AG10803 (cell line): ENCODE data around the gene HBB.

Source experiments
- DNase-seq: peaks from one replicate; pipeline ENCODE4 v3.0.0; 2010; ENCODE audit warnings: low read depth
- H3K4me3 ChIP-seq: 2 replicates; pipeline ENCODE4 v1.5.1; 2011; ENCODE audit warnings: mild to moderate bottlenecking, low read length, control low read depth
- CTCF ChIP-seq: conservative IDR thresholded peaks from 2 replicates; pipeline ENCODE4 v1.5.1; 2011; ENCODE audit warnings: mild to moderate bottlenecking, low read length, control low read depth, inconsistent platforms

HBB gene

GRCh38 chr11:5198285-5198684 is 28.6 kb downstream of the HBB start:
- H3K4me3 ChIP-seq: no peak overlapping the region
- no peak for TF ChIP-seq CTCF
- no peak for DNase-seq

- no peak for TF ChIP-seq CTCF
- H3K4me3 ChIP-seq: no peak overlapping the region
- DNase-seq: peak; percentile 46
These were observed 29.3 kb downstream of the HBB start for GRCh38 chr11:5197536-5197935.

GRCh38 chr11:5196731-5197130 is 30.1 kb downstream of the HBB start:
- no peak for TF ChIP-seq CTCF
- peak; percentile 35 for DNase-seq
- no peak overlapping the region for H3K4me3 ChIP-seq

- TF ChIP-seq CTCF: no peak
- no peak for DNase-seq
- H3K4me3 ChIP-seq: no peak overlapping the region
These were observed 30.8 kb downstream of the HBB start for GRCh38 chr11:5196067-5196466.

GRCh38 chr11:5192738-5193137 is 34.1 kb downstream of the HBB start:
- H3K4me3 ChIP-seq: no peak overlapping the region
- TF ChIP-seq CTCF: no peak
- no peak for DNase-seq

- H3K4me3 ChIP-seq: no peak overlapping the region
- DNase-seq: no peak
- TF ChIP-seq CTCF: no peak
These were observed 38.7 kb downstream of the HBB start for GRCh38 chr11:5188201-5188600.

GRCh38 chr11:5178046-5178837 is 48.6 kb downstream of the HBB start:
- no peak for TF ChIP-seq CTCF
- DNase-seq: no peak
- H3K4me3 ChIP-seq: no peak overlapping the region
